IMR-90 (cell line): ENCODE results near the gene PLEKHG5. TPM values are rescaled to one million over a fixed set of nuclear protein-coding genes. Genes with fewer than 3 reads are reported as not detected.

Experiments used
- ATAC-seq: fragments of 200-7000 bp; cut with Tn5 transposase; 2 replicates; pipeline ENCODE4 v1.9.1; 2020; ENCODE audit warnings: low read depth, mild to moderate bottlenecking, moderate library complexity
- BruUV-seq: library from RNA; stranded (reverse); fragments of 400-500 nt; replicated peaks from 2 replicates; lab custom pipeline; 2021; lab: Mats Ljungman, UMichigan
- CTCF ChIA-PET: fragments of 300-600 bp; formaldehyde crosslinking; extraction: SDS; loops from one replicate; lab custom pipeline; 2021; ENCODE audit warnings: antibody characterized with exemption; lab: Yijun Ruan, JAX
- POLR2A ChIA-PET: fragments of 300-600 bp; sonication (Branson Sonifier 250); formaldehyde crosslinking; loops from one replicate; lab custom pipeline; 2022; ENCODE audit warnings: antibody characterized with exemption; ENCODE audit not compliant: unreplicated experiment; lab: Charles Lee
- DNase-seq: peaks from one replicate; pipeline ENCODE4 v3.0.0; 2013
- H2AFZ ChIP-seq: replicated peaks from 2 replicates; pipeline ENCODE3; 2013; ENCODE audit warnings: low read length, mild to moderate bottlenecking; ENCODE audit not compliant: poor library complexity
- H2AK5ac ChIP-seq: 2 replicates; pipeline ENCODE4 v1.6.1; 2013; ENCODE audit warnings: low read depth, low read length, inconsistent platforms
- H2AK9ac ChIP-seq: replicated peaks from 2 replicates; pipeline ENCODE3; 2013; ENCODE audit warnings: mild to moderate bottlenecking, low read depth, low read length, moderate library complexity; ENCODE audit not compliant: poor library complexity
- H2BK120ac ChIP-seq: 2 replicates; pipeline ENCODE4 v1.6.1; 2013; ENCODE audit warnings: low read depth, low read length, inconsistent platforms
- H2BK15ac ChIP-seq: 3 replicates; pipeline ENCODE4 v1.6.1; 2013; ENCODE audit warnings: low read depth, low read length, inconsistent platforms
- H2BK20ac ChIP-seq: 2 replicates; pipeline ENCODE4 v1.6.1; 2013; ENCODE audit warnings: low read depth, mild to moderate bottlenecking, inconsistent platforms, low read length, moderate library complexity
- H2BK5ac ChIP-seq: 2 replicates; pipeline ENCODE4 v1.6.1; 2013; ENCODE audit warnings: mild to moderate bottlenecking, low read depth, low read length, inconsistent platforms; ENCODE audit not compliant: poor library complexity, severe bottlenecking
- H3K14ac ChIP-seq: replicated peaks from 2 replicates; pipeline ENCODE4 v1.6.1; 2013; ENCODE audit warnings: low read depth, low read length, inconsistent platforms
- H3K18ac ChIP-seq: 2 replicates; pipeline ENCODE4 v1.6.1; 2013; ENCODE audit warnings: low read depth, low read length, control low read depth
- H3K23ac ChIP-seq: 2 replicates; pipeline ENCODE4 v1.6.1; 2013; ENCODE audit warnings: low read depth, low read length, inconsistent platforms
- H3K27ac ChIP-seq: 2 replicates; pipeline ENCODE4 v1.5.1; 2013; ENCODE audit warnings: mild to moderate bottlenecking, control low read depth, low read length; ENCODE audit not compliant: insufficient read depth
- H3K27me3 ChIP-seq: 2 replicates; pipeline ENCODE4 v1.6.1; 2013; ENCODE audit warnings: low read length; ENCODE audit not compliant: control insufficient read depth, insufficient read depth
- H3K36me3 ChIP-seq: 2 replicates; pipeline ENCODE4 v1.6.1; 2013; ENCODE audit warnings: low read length, mixed read lengths; ENCODE audit not compliant: control insufficient read depth, insufficient read depth
- H3K4ac ChIP-seq: 2 replicates; pipeline ENCODE4 v1.6.1; 2013; ENCODE audit warnings: low read depth, low read length, inconsistent platforms
- H3K4me1 ChIP-seq: 2 replicates; pipeline ENCODE4 v1.6.1; 2013; ENCODE audit warnings: low read length, mixed read lengths; ENCODE audit not compliant: control insufficient read depth, insufficient read depth
- H3K4me2 ChIP-seq: 2 replicates; pipeline ENCODE4 v1.6.1; 2013; ENCODE audit warnings: low read depth, mild to moderate bottlenecking, control low read depth, low read length, moderate library complexity
- H3K4me3 ChIP-seq: 2 replicates; pipeline ENCODE4 v1.5.1; 2013; ENCODE audit warnings: low read depth, mild to moderate bottlenecking, control low read depth, low read length, moderate library complexity; ENCODE audit not compliant: insufficient read depth
- H3K56ac ChIP-seq: 2 replicates; pipeline ENCODE4 v1.6.1; 2013; ENCODE audit warnings: low read length, inconsistent platforms; ENCODE audit not compliant: insufficient read depth; ENCODE audit errors: extremely low read depth
- H3K79me1 ChIP-seq, 2 experiments: 2 replicates each; pipeline ENCODE4 v1.6.1; 2013; ENCODE audit warnings: low read length in 2 of 2, inconsistent platforms in 1 of 2, low read depth in 1 of 2
- H3K9ac ChIP-seq: 2 replicates; pipeline ENCODE4 v1.6.1; 2013; ENCODE audit warnings: low read depth, low read length, control low read depth
- H3K9me1 ChIP-seq: 2 replicates; pipeline ENCODE4 v1.6.1; 2013; ENCODE audit warnings: low read length, inconsistent platforms; ENCODE audit not compliant: insufficient read depth
- H3K9me3 ChIP-seq: 2 replicates; pipeline ENCODE4 v1.6.1; 2013; ENCODE audit warnings: low read length; ENCODE audit not compliant: control insufficient read depth, insufficient read depth
- H4K20me1 ChIP-seq: 2 replicates; pipeline ENCODE4 v1.6.1; 2013; ENCODE audit warnings: low read length, inconsistent platforms; ENCODE audit not compliant: insufficient read depth
- H4K5ac ChIP-seq: 2 replicates; pipeline ENCODE4 v1.6.1; 2013; ENCODE audit warnings: mild to moderate bottlenecking, low read depth, low read length, control low read depth
- H4K8ac ChIP-seq, 2 experiments: 2 replicates each; pipeline ENCODE4 v1.6.1; 2013; ENCODE audit warnings: low read depth in 2 of 2, low read length in 2 of 2, control low read depth in 1 of 2, inconsistent platforms in 1 of 2
- H4K91ac ChIP-seq: 2 replicates; pipeline ENCODE4 v1.6.1; 2013; ENCODE audit warnings: low read depth, low read length, inconsistent platforms; ENCODE audit not compliant: insufficient read depth
- CEBPB ChIP-seq: IDR thresholded peaks from 2 replicates; pipeline ENCODE4 v1.6.1; 2012; ENCODE audit warnings: low read depth, low read length, improper control_type of control experiment
- CHD1 ChIP-seq: IDR thresholded peaks from 2 replicates; pipeline ENCODE4 v1.6.1; 2012; ENCODE audit warnings: low read depth, low read length, improper control_type of control experiment
- MAZ ChIP-seq: IDR thresholded peaks from 2 replicates; pipeline ENCODE4 v1.6.1; 2012; ENCODE audit warnings: low read depth, mild to moderate bottlenecking, low read length, improper control_type of control experiment, moderate library complexity, borderline replicate concordance
- MXI1 ChIP-seq: IDR thresholded peaks from 2 replicates; pipeline ENCODE4 v1.6.1; 2012; ENCODE audit warnings: low read depth, mild to moderate bottlenecking, low read length, moderate library complexity, borderline replicate concordance
- POLR2A ChIP-seq: IDR thresholded peaks from 2 replicates; pipeline ENCODE4 v1.6.1; 2012; ENCODE audit warnings: mild to moderate bottlenecking, low read depth, low read length
- RCOR1 ChIP-seq: IDR thresholded peaks from 2 replicates; pipeline ENCODE4 v1.6.1; 2012; ENCODE audit warnings: mild to moderate bottlenecking, low read length, improper control_type of control experiment; ENCODE audit not compliant: insufficient replicate concordance
- SMC3 ChIP-seq: fragments of 150-350 bp; IDR thresholded peaks from 2 replicates; pipeline ENCODE4 v1.6.1; 2016; ENCODE audit warnings: low read depth, mild to moderate bottlenecking, antibody characterized with exemption, low read length, moderate library complexity
- WGBS, 2 experiments: methylation state at CpG; one replicate each; pipeline versions ENCODE4 v1.1.5 to v1.1.7; 2013; ENCODE audit warnings: missing lambda C conversion rate in 2 of 2; ENCODE audit not compliant: insufficient read length in 1 of 2; ENCODE audit errors: extremely low coverage in 2 of 2; 5-methylcytosine and 5-hydroxymethylcytosine counted together
- dilution Hi-C: fragments of 300-500 bp; cut with HindIII; formaldehyde crosslinking; loops from one replicate; pipeline ENCODE4 v1.14.3; 2018; ENCODE audit warnings: low sequenced_read_pairs; ENCODE audit not compliant: unreplicated experiment
- in situ Hi-C: fragments of 300-500 bp; cut with MboI; formaldehyde crosslinking; loops from 3 replicates; pipeline ENCODE4 v1.14.3; 2019; ENCODE audit warnings: low sequenced_read_pairs, inconsistent platforms, mixed read lengths
- intact Hi-C: fragments of 100-400 bp; cut with micrococcal nuclease; formaldehyde crosslinking; loops from 2 replicates; pipeline ENCODE4 v1.10.0; 2022
- polyA plus RNA-seq, 3 experiments: library from polyadenylated mRNA; depleted of rRNA; stranded (reverse); fragments of >200 nt; gene quantifications; 2 replicates each; pipeline ENCODE4 v1.2.3, GENCODE V29; 2012; ENCODE audit warnings: low replicate concordance in 1 of 3
- total RNA-seq: library from RNA; depleted of rRNA; stranded (reverse); fragments of >200 nt; gene quantifications from 2 replicates; pipeline ENCODE4 v1.2.3, GENCODE V29; 2012

The PLEKHG5 gene
- total and polyA plus RNA-seq, 2 of the 4 experiments (the other 2 are of a cell fraction), result 4.8 to 11.6 TPM

GRCh38 chr1:6498576-6499111 is 7.2 kb upstream of the PLEKHG5 start:
- Histone ChIP-seq H3K36me3 (no peaks in the 10 kb centered on the region), H3K27ac (no peak overlapping the region), H3K9me1 (no peaks in the 10 kb centered on the region), H2BK5ac (no peak overlapping the region), H3K23ac (no peak overlapping the region), H2BK120ac (no peak overlapping the region), H3K56ac (no peak overlapping the region), H3K27me3 (peaks cover 7% of the 10 kb centered on the region), H2BK20ac (no peak overlapping the region), H3K14ac (no peak overlapping the region), H3K4me1 (peaks cover 9% of the 10 kb centered on the region), H4K20me1 (no peaks in the 10 kb centered on the region), H2AK9ac (peak overlapping the region; percentile 17), H3K9me3 (no peaks in the 10 kb centered on the region), H2AFZ (no peak overlapping the region), H3K79me1 (0 out of 4 replicates have a peak, but pooled peaks cover 0 to 4% of the 10 kb centered on the region in 2 experiments), H3K4me2 (no peak overlapping the region), H3K18ac (no peak overlapping the region), H2BK15ac (no peak overlapping the region), H3K4me3 (no peak overlapping the region), H3K9ac (no peak overlapping the region), H2AK5ac (no peak overlapping the region), H3K4ac (no peak overlapping the region), H4K8ac (no peak overlapping the region), H4K91ac (no peak overlapping the region), H4K5ac (no peak overlapping the region)
- dilution Hi-C loops (no loop called here), intact Hi-C loops (no loop called here), in situ Hi-C loops (loop anchor here (10.0 kb wide), 1 partner anchor 146 kb away; no protein-coding TSS in a partner anchor)
- ATAC-seq (no peak), DNase-seq (no peak)
- 81% methylated on average over 3 of the region's 13 CpGs; no CpG with 5 or more reads in 1 of the 2 experiments for WGBS, 2 experiments
- TF ChIP-seq POLR2A, result no peak
- no peak for TF ChIP-seq MXI1
- TF ChIP-seq CEBPB, result no peak
- TF ChIP-seq SMC3, result no peak
- TF ChIP-seq CHD1, result no peak
- no peak for TF ChIP-seq MAZ
- no peak for TF ChIP-seq RCOR1
- BruUV-seq, result no TSS peak
- CTCF ChIA-PET, result no interaction called here
- POLR2A ChIA-PET, result no interaction called here
